H9 (cell line): ENCODE data around the gene SLC2A4. TPM values are rescaled to one million over a fixed set of nuclear protein-coding genes. Genes with fewer than 3 reads are reported as not detected.

ENCODE experiments used
- DNase-seq: peaks from one replicate; pipeline ENCODE4 v3.0.0-alpha.2; 2017
- H2AFZ ChIP-seq: one replicate; pipeline ENCODE4 v1.6.1; 2013; ENCODE audit warnings: mild to moderate bottlenecking, low read length, control low read depth, moderate library complexity
- H2AK5ac ChIP-seq: 2 replicates; pipeline ENCODE4 v1.6.1; 2013; ENCODE audit warnings: low read length, control low read depth, mixed read lengths; ENCODE audit not compliant: insufficient read length
- H2BK120ac ChIP-seq: one replicate; pipeline ENCODE4 v1.6.1; 2013; ENCODE audit warnings: low read depth, mild to moderate bottlenecking, low read length, control low read depth, inconsistent platforms; ENCODE audit not compliant: poor library complexity, severe bottlenecking
- H2BK12ac ChIP-seq: 2 replicates; pipeline ENCODE4 v1.6.1; 2013; ENCODE audit warnings: low read length, control low read depth, mixed read lengths, low read depth; ENCODE audit not compliant: insufficient read length
- H2BK15ac ChIP-seq: 2 replicates; pipeline ENCODE4 v1.6.1; 2013; ENCODE audit warnings: low read depth, low read length, control low read depth
- H2BK20ac ChIP-seq: one replicate; pipeline ENCODE4 v1.6.1; 2013; ENCODE audit warnings: low read depth, mild to moderate bottlenecking, low read length, control low read depth, inconsistent platforms; ENCODE audit not compliant: poor library complexity, severe bottlenecking
- H2BK5ac ChIP-seq: 2 replicates; pipeline ENCODE4 v1.6.1; 2013; ENCODE audit warnings: low read length, control low read depth, mixed read lengths; ENCODE audit not compliant: insufficient read length
- H3K14ac ChIP-seq: 2 replicates; pipeline ENCODE4 v1.6.1; 2013; ENCODE audit warnings: low read length, control low read depth; ENCODE audit not compliant: insufficient read depth
- H3K18ac ChIP-seq: 2 replicates; pipeline ENCODE4 v1.6.1; 2013; ENCODE audit warnings: low read depth, mild to moderate bottlenecking, mixed read lengths, low read length, control low read depth; ENCODE audit not compliant: insufficient read length
- H3K23ac ChIP-seq: 2 replicates; pipeline ENCODE4 v1.6.1; 2013; ENCODE audit warnings: low read length, control low read depth, mixed read lengths, low read depth; ENCODE audit not compliant: insufficient read length
- H3K23me2 ChIP-seq: 2 replicates; pipeline ENCODE4 v1.6.1; 2013; ENCODE audit warnings: low read depth, mild to moderate bottlenecking, mixed read lengths, low read length, control low read depth; ENCODE audit not compliant: insufficient read length, poor library complexity, severe bottlenecking
- H3K27ac ChIP-seq: 2 replicates; pipeline ENCODE4 v1.5.1; 2013; ENCODE audit warnings: low read length, control low read depth, mixed read lengths, low read depth; ENCODE audit not compliant: insufficient read length
- H3K27me3 ChIP-seq: 2 replicates; pipeline ENCODE4 v1.6.1; 2013; ENCODE audit warnings: low read length, control low read depth, inconsistent platforms; ENCODE audit not compliant: insufficient read depth
- H3K4ac ChIP-seq: 2 replicates; pipeline ENCODE4 v1.6.1; 2013; ENCODE audit warnings: low read depth, mild to moderate bottlenecking, control low read depth, inconsistent platforms, low read length, moderate library complexity
- H3K4me1 ChIP-seq: 2 replicates; pipeline ENCODE4 v1.6.1; 2013; ENCODE audit warnings: low read length, control low read depth, inconsistent platforms; ENCODE audit not compliant: insufficient read depth
- H3K4me2 ChIP-seq: 2 replicates; pipeline ENCODE4 v1.6.1; 2013; ENCODE audit warnings: low read length, control low read depth, mixed read lengths; ENCODE audit not compliant: insufficient read length, insufficient read depth
- H3K56ac ChIP-seq: 2 replicates; pipeline ENCODE4 v1.6.1; 2013; ENCODE audit warnings: low read depth, mild to moderate bottlenecking, mixed read lengths, low read length, control low read depth; ENCODE audit not compliant: insufficient read length
- H3K79me1 ChIP-seq: 2 replicates; pipeline ENCODE4 v1.6.1; 2013; ENCODE audit warnings: low read depth, mild to moderate bottlenecking, moderate library complexity, low read length, control low read depth, inconsistent platforms; ENCODE audit not compliant: insufficient read depth, poor library complexity, severe bottlenecking
- H3K79me2 ChIP-seq: 2 replicates; pipeline ENCODE4 v1.6.1; 2013; ENCODE audit warnings: low read length, control low read depth, inconsistent platforms; ENCODE audit not compliant: insufficient read depth
- H3K9ac ChIP-seq: 2 replicates; pipeline ENCODE4 v1.6.1; 2013; ENCODE audit warnings: low read length, control low read depth, mixed read lengths; ENCODE audit not compliant: insufficient read length; ENCODE audit errors: extremely low read depth
- H3K9me3 ChIP-seq: one replicate; pipeline ENCODE4 v1.6.1; 2013; ENCODE audit warnings: low read depth, low read length, inconsistent platforms; ENCODE audit not compliant: control insufficient read depth
- H3T11ph ChIP-seq: one replicate; pipeline ENCODE4 v1.6.1; 2013; ENCODE audit warnings: mild to moderate bottlenecking, low read length, control low read depth, inconsistent platforms
- H4K20me1 ChIP-seq: one replicate; pipeline ENCODE4 v1.6.1; 2013; ENCODE audit not compliant: control insufficient read depth, insufficient read length, insufficient read depth
- H4K5ac ChIP-seq: 2 replicates; pipeline ENCODE4 v1.6.1; 2013; ENCODE audit warnings: low read depth, mild to moderate bottlenecking, mixed read lengths, low read length, control low read depth; ENCODE audit not compliant: insufficient read length
- H4K8ac ChIP-seq: replicated peaks from 2 replicates; pipeline ENCODE4 v1.6.1; 2013; ENCODE audit warnings: low read length, control low read depth, mixed read lengths, low read depth; ENCODE audit not compliant: insufficient read length
- H4K91ac ChIP-seq: 2 replicates; pipeline ENCODE4 v1.6.1; 2013; ENCODE audit warnings: low read depth, mild to moderate bottlenecking, moderate library complexity, mixed read lengths, low read length, control low read depth; ENCODE audit not compliant: insufficient read length
- H3K27ac Mint-ChIP-seq, 3 experiments: 2 replicates in 2 of 3; 3 replicates in 1 of 3; pipeline ENCODE4 v1.8.0; 2020 to 2021; ENCODE audit warnings: mixed read lengths in 3 of 3, mild to moderate bottlenecking in 1 of 3, moderate library complexity in 1 of 3
- H3K27me3 Mint-ChIP-seq: 2 replicates; pipeline ENCODE4 v1.8.0; 2021; ENCODE audit warnings: low read depth, mild to moderate bottlenecking, moderate library complexity, mixed read lengths
- H3K36me3 Mint-ChIP-seq, 3 experiments: 2 replicates in 2 of 3; 3 replicates in 1 of 3; pipeline ENCODE4 v1.8.0; 2020 to 2021; ENCODE audit warnings: low read depth in 3 of 3, mixed read lengths in 3 of 3; ENCODE audit not compliant: insufficient read depth in 1 of 3
- H3K4me1 Mint-ChIP-seq, 2 experiments: 2 replicates each; pipeline ENCODE4 v1.8.0; 2020; ENCODE audit warnings: mixed read lengths in 2 of 2
- H3K4me3 Mint-ChIP-seq, 2 experiments: 2 replicates in 1 of 2; 3 replicates in 1 of 2; pipeline ENCODE4 v1.8.0; 2020 to 2021; ENCODE audit warnings: mild to moderate bottlenecking in 2 of 2, mixed read lengths in 2 of 2, moderate library complexity in 1 of 2
- H3K9me3 Mint-ChIP-seq, 2 experiments: 2 replicates in 1 of 2; 3 replicates in 1 of 2; pipeline ENCODE4 v1.8.0; 2020; ENCODE audit warnings: mild to moderate bottlenecking in 2 of 2, mixed read lengths in 2 of 2, moderate library complexity in 1 of 2
- CTCF ChIP-seq: fragments of 200-600 bp; sonication (generic); conservative IDR thresholded peaks from 3 replicates; pipeline ENCODE4 v1.8.0; 2021; ENCODE audit warnings: antibody characterized with exemption, mild to moderate bottlenecking
- WGBS: extraction: QIAGEN DNeasy Blood & Tissue Kit; methylation state at CpG from one replicate; pipeline ENCODE4 v1.1.7; 2013; ENCODE audit warnings: missing lambda C conversion rate, low lambda C conversion rate, mixed read lengths; ENCODE audit not compliant: insufficient read length; ENCODE audit errors: extremely low coverage; 5-methylcytosine and 5-hydroxymethylcytosine counted together
- total RNA-seq: library from RNA; stranded (reverse); gene quantifications from 2 replicates; pipeline ENCODE4 v1.2.1, GENCODE V29; 2021

SLC2A4 gene
- total RNA-seq, 1 experiment from 2014 or later = 4.4 TPM

DNA sequence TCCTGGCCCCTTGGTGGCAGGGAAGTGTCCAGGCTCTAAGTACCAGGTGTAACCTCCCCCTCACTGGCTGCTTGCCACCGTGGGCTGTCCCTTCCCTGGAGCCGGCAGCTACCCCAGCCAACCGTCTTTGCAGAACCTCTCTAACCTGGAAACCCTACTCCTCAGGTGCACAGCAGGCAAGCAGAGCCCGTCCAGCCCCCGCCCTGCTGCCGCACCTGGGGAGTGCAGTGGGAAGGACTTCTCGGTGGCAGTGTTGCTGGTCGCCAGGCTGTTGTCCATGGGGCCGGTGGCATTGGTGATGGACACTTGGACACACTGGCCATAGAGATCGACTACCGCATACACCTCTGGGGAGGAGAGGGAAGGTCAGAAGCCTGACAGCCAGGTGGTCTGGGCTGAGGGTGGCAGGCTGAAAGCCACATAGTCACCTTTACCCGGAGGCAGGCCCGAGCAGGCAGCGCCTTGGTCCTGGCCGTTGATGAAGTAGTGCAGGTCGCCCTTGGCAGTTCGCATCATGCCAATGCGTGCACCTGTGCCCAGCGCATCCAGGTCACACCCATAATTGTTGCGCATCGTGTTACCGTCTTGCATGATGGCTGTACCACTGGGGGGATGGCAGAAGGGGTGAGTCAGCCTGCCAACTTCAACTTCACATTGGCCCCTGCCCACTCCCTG, 41.1 kb downstream of the SLC2A4 start:
- Histone ChIP-seq H3K9me3 (no peaks in the 10 kb centered on the region), H3K23ac (no peak overlapping the region), H3K14ac (no peak overlapping the region), H3T11ph (no peak overlapping the region), H3K23me2 (no peaks in the 10 kb centered on the region), H4K8ac (no peak overlapping the region), H3K27ac (no peak overlapping the region), H2BK15ac (no peak overlapping the region), H3K4me1 (no peaks in the 10 kb centered on the region), H3K4ac (no peak overlapping the region), H3K79me1 (no peaks in the 10 kb centered on the region), H2BK120ac (no peak overlapping the region), H4K91ac (no peak overlapping the region), H2BK12ac (no peak overlapping the region), H3K18ac (no peak overlapping the region), H4K20me1 (no peaks in the 10 kb centered on the region), H4K5ac (no peak overlapping the region), H3K4me2 (no peak overlapping the region), H3K79me2 (no peaks in the 10 kb centered on the region), H2BK5ac (no peak overlapping the region), H2BK20ac (no peak overlapping the region), H2AFZ (no peak overlapping the region), H3K27me3 (no peaks in the 10 kb centered on the region), H3K56ac (no peak overlapping the region), H2AK5ac (no peak overlapping the region), H3K9ac (no peak overlapping the region)
- no peaks in the 10 kb centered on the region; a peak in 1 of 5 replicates for H3K9me3 Mint-ChIP-seq
- H3K27ac Mint-ChIP-seq = no peak overlapping the region
- peaks cover 46 to 85% (median 78%) of the 10 kb centered on the region in 3 experiments; a peak in 6 of 7 replicates for H3K36me3 Mint-ChIP-seq
- no peaks in the 10 kb centered on the region; a peak in 1 of 4 replicates for H3K4me1 Mint-ChIP-seq
- TF ChIP-seq CTCF = no peak
- no CpG with 5 or more reads among the region's 22 CpGs for WGBS
- H3K4me3 Mint-ChIP-seq = no peak overlapping the region
- no peaks in the 10 kb centered on the region for H3K27me3 Mint-ChIP-seq
- no peak for DNase-seq
